Measurements from ENCODE around the gene EPHB4. TPM values are rescaled to one million over a fixed set of nuclear protein-coding genes. Genes with fewer than 3 reads are reported as not detected.

Gene EPHB4
- total and polyA plus RNA-seq, 2 of the 8 experiments (the other 6 are each of a cell fraction or from before 2014, with no cell fraction given), result 85.0 to 113 TPM

DNA sequence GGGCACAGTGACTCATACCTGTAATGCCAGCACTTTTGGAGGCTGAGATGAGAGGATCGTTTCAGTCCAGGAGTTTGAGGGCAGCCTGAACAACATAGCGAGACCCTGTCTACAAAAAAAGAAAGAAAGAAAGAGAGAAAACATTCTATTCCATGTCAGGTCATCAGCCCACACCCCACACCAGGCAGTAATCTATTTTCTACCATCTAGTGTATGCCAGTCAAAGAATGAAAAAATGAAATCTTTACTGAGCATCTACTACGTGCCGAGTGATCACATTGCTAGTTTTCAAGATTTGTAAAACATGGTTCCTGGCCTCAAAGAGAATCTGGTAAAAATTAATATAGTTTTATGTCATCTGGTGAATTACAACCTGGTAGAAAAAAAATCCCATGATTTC is 3.1 kb upstream of the EPHB4 start:
- FAIRE-seq, result no peak
- WGBS, 2 experiments (ENCODE audit: extremely low coverage in 1 of 2, insufficient coverage in 1 of 2, insufficient read length in 1 of 2, insufficient replicate concordance in 2 of 2, low coverage in 1 of 2, low lambda C conversion rate in 2 of 2, missing lambda C conversion rate in 1 of 2), result 71% methylated on average over 4 of the region's 4 CpGs; no CpG with 5 or more reads in 1 of the 2 experiments
- no peak overlapping the region for H3K27ac ChIP-seq (ENCODE audit: low read depth, low read length)
- TF ChIP-seq CHD1 (IDR thresholded peaks at IDR 0.05; ENCODE audit: low read depth, low read length) (no peak), NRF1 (IDR thresholded peaks at IDR 0.05; ENCODE audit: low read depth, low read length) (no peak), GABPA (IDR thresholded peaks at IDR 0.05; ENCODE audit: borderline replicate concordance, insufficient read depth, low read length) (no peak), JUND (IDR thresholded peaks at IDR 0.05; ENCODE audit: low read length) (no peak), TAF7 (optimal IDR thresholded peaks at IDR 0.05; ENCODE audit: borderline replicate concordance, low read depth, low read length) (no peak), CREB1 (IDR thresholded peaks at IDR 0.05) (no peak), ASH2L (IDR thresholded peaks at IDR 0.05; ENCODE audit: low read length) (no peak), KDM4A (IDR thresholded peaks at IDR 0.05; ENCODE audit: low read depth, low read length, severe bottlenecking) (no peak), SAP30 (IDR thresholded peaks at IDR 0.05; ENCODE audit: insufficient read depth, insufficient replicate concordance, low read length) (no peak)
- TF ChIP-seq, protein P1, sequence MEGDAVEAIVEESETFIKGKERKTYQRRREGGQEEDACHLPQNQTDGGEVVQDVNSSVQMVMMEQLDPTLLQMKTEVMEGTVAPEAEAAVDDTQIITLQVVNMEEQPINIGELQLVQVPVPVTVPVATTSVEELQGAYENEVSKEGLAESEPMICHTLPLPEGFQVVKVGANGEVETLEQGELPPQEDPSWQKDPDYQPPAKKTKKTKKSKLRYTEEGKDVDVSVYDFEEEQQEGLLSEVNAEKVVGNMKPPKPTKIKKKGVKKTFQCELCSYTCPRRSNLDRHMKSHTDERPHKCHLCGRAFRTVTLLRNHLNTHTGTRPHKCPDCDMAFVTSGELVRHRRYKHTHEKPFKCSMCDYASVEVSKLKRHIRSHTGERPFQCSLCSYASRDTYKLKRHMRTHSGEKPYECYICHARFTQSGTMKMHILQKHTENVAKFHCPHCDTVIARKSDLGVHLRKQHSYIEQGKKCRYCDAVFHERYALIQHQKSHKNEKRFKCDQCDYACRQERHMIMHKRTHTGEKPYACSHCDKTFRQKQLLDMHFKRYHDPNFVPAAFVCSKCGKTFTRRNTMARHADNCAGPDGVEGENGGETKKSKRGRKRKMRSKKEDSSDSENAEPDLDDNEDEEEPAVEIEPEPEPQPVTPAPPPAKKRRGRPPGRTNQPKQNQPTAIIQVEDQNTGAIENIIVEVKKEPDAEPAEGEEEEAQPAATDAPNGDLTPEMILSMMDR (IDR thresholded peaks at IDR 0.05; ENCODE audit: control extremely low read depth in 1 of 3, insufficient read depth in 1 of 3, low read depth in 1 of 3, low read length in 3 of 3), result no peak
- TF ChIP-seq, protein P2, sequence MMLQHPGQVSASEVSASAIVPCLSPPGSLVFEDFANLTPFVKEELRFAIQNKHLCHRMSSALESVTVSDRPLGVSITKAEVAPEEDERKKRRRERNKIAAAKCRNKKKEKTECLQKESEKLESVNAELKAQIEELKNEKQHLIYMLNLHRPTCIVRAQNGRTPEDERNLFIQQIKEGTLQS (IDR thresholded peaks at IDR 0.05; ENCODE audit: insufficient read depth, low read depth, low read length), result no peak

More for the DNA sequence above, 3.1 kb upstream of the EPHB4 start:
- Histone ChIP-seq H3K4me2 (ENCODE audit: insufficient read depth in 1 of 2, low read depth in 2 of 2, low read length in 2 of 2) (no peak overlapping the region), H2AFZ (ENCODE audit: low read length) (no peak overlapping the region), H2BK120ac (replicated peaks; ENCODE audit: low read depth, low read length) (no peak overlapping the region), H3K79me1 (ENCODE audit: low read depth, low read length) (peaks cover 8% of the 10 kb centered on the region), H3K23ac (ENCODE audit: insufficient read length) (no peak overlapping the region), H3K79me2 (ENCODE audit: control insufficient read depth in 1 of 2, insufficient read depth in 2 of 2, low read length in 2 of 2) (peaks cover 5 to 17% of the 10 kb centered on the region in 2 experiments), H3K9ac (replicated peaks in 1 of 4; ENCODE audit: extremely low read depth in 1 of 4, low read depth in 3 of 4, low read length in 3 of 4) (no peak overlapping the region), H4K8ac (ENCODE audit: extremely low read depth, insufficient read depth, low read length) (no peak overlapping the region), H3K18ac (ENCODE audit: extremely low read depth, low read length) (no peak overlapping the region), H4K20me1 (replicated peaks in 1 of 2; ENCODE audit: control insufficient read depth in 1 of 2, insufficient read depth in 2 of 2, low read length in 2 of 2) (peaks cover 4 to 7% of the 10 kb centered on the region in 2 experiments), H3K23me2 (ENCODE audit: low read depth, low read length) (peaks cover 13% of the 10 kb centered on the region), H3K4ac (replicated peaks; ENCODE audit: insufficient read length, low read depth, low read length) (no peak overlapping the region), H3K27me3 (replicated peaks in 1 of 4; ENCODE audit: control insufficient read depth in 3 of 4, extremely low read depth in 1 of 4, insufficient read depth in 3 of 4, low read length in 3 of 4) (no peaks in the 10 kb centered on the region), H3K36me3 (ENCODE audit: control insufficient read depth in 2 of 4, insufficient read depth in 4 of 4, low read length in 3 of 4) (no peaks in the 10 kb centered on the region), H3K14ac (ENCODE audit: insufficient read length) (no peak overlapping the region), H3K56ac (replicated peaks; ENCODE audit: insufficient read length, low read depth, low read length) (no peak overlapping the region), H4K91ac (replicated peaks; ENCODE audit: insufficient read length, low read length) (no peak overlapping the region), H3K9me3 (ENCODE audit: insufficient read depth in 2 of 2, low read depth in 1 of 2, low read length in 1 of 2) (no peaks in the 10 kb centered on the region), H4K5ac (ENCODE audit: insufficient read length, low read depth, low read length) (no peak overlapping the region), H2BK20ac (ENCODE audit: low read length) (no peak overlapping the region), H3K4me1 (replicated peaks in 1 of 4; ENCODE audit: control insufficient read depth in 3 of 4, insufficient read depth in 4 of 4, low read length in 3 of 4) (peaks cover 0 to 6% (median 4%) of the 10 kb centered on the region in 4 experiments; a peak in 5 of 7 replicates), H2BK5ac (ENCODE audit: low read depth, low read length) (no peak overlapping the region), H2AK5ac (ENCODE audit: low read depth, low read length) (no peak overlapping the region), H3K4me3 (ENCODE audit: extremely low read depth in 1 of 4, insufficient read depth in 2 of 4, low read depth in 3 of 4, low read length in 4 of 4) (no peak overlapping the region), H2BK12ac (ENCODE audit: low read depth, low read length) (no peak overlapping the region), H2BK15ac (ENCODE audit: low read length) (no peak overlapping the region)
- ChIA-PET POLR2A (ENCODE audit: partially characterized antibody) (interaction anchor here (2.9 to 3.3 kb wide), 2 partner anchors 22 to 45 kb away, joined by 9 to 10 read pairs; partner anchors contain the start of genes SLC12A9 and SRRT), CTCF (ENCODE audit: partially characterized antibody) (interaction anchor here (3.9 kb wide), 2 partner anchors 21 to 30 kb away, joined by 42 to 65 read pairs; partner anchors contain the start of gene SLC12A9)
- DNase-seq (ENCODE audit: low read depth in 1 of 2, low spot score in 2 of 2), result no peak

Measured in H1 (cell line).